Measurements from ENCODE around the gene DMBT1. TPM values are rescaled to one million over a fixed set of nuclear protein-coding genes. Genes with fewer than 3 reads are reported as not detected.
"Not testable (repeated sequence)": the region's sequence is repeated elsewhere in the genome, so short reads cannot be mapped to it uniquely, and the experiment has no call there.

DMBT1 gene
- total and polyA plus RNA-seq, 8 donors, result 0.19 to 81.1 (median 4.1) TPM; not detected in 1

DNA sequence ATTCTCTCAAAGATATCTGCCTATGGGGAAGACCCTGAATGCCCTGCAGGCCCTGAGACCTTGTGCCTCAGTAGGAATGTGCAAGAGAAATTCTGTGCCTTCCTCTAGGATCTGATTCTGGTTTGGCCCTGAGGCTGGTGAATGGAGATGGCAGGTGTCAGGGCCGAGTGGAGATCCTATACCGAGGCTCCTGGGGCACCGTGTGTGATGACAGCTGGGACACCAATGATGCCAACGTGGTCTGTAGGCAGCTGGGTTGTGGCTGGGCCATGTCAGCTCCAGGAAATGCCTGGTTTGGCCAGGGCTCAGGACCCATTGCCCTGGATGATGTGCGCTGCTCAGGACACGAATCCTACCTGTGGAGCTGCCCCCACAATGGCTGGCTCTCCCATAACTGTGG is 15.7 kb downstream of the DMBT1 start:
- no peaks in the 10 kb centered on the region for H3K4me1 ChIP-seq
- no peak overlapping the region for H3K4me3 ChIP-seq
- H3K9me3 ChIP-seq, result peaks cover 0 to 6% (median 4%) of the 10 kb centered on the region in 4 donors
- 74 to 86% (median 79%) methylated on average over 3 to 6 of the region's 6 CpGs for WGBS, 5 donors
- DNase-seq, result no peak
- H3K36me3 ChIP-seq, result no peaks in the 10 kb centered on the region
- H3K27me3 ChIP-seq, result no peaks in the 10 kb centered on the region
- no peak overlapping the region for H3K27ac ChIP-seq
- TF ChIP-seq EP300 (IDR thresholded peaks at IDR 0.05) (no peak), POLR2A (IDR thresholded peaks at IDR 0.05) (no peak)
- intact Hi-C loops (cut with DNase I; ENCODE audit: low total_unique reads), result no loop called here

DNA sequence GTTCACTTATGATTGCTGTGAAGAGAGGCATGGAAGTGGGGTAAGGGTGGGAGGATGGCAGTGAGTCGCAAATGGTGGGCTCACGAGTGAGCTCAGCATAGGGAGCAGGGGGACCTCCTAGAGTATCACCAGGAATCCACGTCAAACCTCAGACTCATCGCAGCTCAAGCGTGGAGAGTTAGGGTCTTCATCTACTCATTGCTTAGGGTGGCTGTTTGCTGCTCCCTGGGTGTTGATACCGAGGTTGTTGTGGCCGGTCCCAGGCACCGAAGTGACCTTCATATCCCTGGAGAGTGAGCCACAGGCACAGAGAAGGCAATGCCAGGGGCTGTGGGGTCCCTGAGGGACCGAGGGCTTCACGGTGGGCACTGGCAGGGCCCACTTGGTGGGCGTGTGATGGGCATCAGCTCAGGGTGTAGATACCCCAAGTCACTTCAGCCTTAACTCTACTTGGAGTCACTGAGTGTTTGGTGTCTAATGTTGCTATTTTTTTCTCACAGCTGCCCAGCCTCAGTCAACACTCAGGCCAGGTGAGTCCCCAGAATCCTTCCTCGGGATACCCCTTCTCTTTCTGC is 16.8 kb downstream of the DMBT1 start:
- WGBS, 5 donors, result 75 to 85% (median 82%) methylated on average over 9 to 12 of the region's 12 CpGs
- H3K4me3 ChIP-seq, result no peak overlapping the region
- no peaks in the 10 kb centered on the region for H3K27me3 ChIP-seq
- H3K27ac ChIP-seq, result no peak overlapping the region
- intact Hi-C loops (cut with DNase I; ENCODE audit: low total_unique reads), result no loop called here
- H3K4me1 ChIP-seq, result no peaks in the 10 kb centered on the region
- H3K9me3 ChIP-seq, result peaks cover 0 to 6% (median 4%) of the 10 kb centered on the region in 4 donors
- TF ChIP-seq POLR2AphosphoS5 (IDR thresholded peaks at IDR 0.05), result no peak
- TF ChIP-seq POLR2A (IDR thresholded peaks at IDR 0.05), result no peak
- no peak for TF ChIP-seq EP300 (IDR thresholded peaks at IDR 0.05)
- TF ChIP-seq, protein P1, sequence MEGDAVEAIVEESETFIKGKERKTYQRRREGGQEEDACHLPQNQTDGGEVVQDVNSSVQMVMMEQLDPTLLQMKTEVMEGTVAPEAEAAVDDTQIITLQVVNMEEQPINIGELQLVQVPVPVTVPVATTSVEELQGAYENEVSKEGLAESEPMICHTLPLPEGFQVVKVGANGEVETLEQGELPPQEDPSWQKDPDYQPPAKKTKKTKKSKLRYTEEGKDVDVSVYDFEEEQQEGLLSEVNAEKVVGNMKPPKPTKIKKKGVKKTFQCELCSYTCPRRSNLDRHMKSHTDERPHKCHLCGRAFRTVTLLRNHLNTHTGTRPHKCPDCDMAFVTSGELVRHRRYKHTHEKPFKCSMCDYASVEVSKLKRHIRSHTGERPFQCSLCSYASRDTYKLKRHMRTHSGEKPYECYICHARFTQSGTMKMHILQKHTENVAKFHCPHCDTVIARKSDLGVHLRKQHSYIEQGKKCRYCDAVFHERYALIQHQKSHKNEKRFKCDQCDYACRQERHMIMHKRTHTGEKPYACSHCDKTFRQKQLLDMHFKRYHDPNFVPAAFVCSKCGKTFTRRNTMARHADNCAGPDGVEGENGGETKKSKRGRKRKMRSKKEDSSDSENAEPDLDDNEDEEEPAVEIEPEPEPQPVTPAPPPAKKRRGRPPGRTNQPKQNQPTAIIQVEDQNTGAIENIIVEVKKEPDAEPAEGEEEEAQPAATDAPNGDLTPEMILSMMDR (IDR thresholded peaks at IDR 0.05), result no peak
- no peak for DNase-seq
- H3K36me3 ChIP-seq, result no peaks in the 10 kb centered on the region

DNA sequence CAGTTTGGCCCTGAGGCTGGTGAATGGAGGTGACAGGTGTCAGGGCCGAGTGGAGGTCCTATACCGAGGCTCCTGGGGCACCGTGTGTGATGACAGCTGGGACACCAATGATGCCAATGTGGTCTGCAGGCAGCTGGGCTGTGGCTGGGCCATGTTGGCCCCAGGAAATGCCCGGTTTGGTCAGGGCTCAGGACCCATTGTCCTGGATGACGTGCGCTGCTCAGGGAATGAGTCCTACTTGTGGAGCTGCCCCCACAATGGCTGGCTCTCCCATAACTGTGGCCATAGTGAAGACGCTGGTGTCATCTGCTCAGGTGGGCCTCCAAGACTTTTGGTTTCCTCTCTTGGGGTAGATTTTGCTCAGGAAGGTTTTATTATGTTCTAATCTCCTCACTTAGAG is 25.5 kb downstream of the DMBT1 start:
- H3K27me3 ChIP-seq; H3K27ac ChIP-seq; intact Hi-C loops (cut with DNase I; ENCODE audit: low total_unique reads); H3K9me3 ChIP-seq; H3K4me1 ChIP-seq; DNase-seq; H3K36me3 ChIP-seq; H3K4me3 ChIP-seq: not testable (repeated sequence)
- WGBS, 5 donors, result 83 to 92% (median 86%) methylated on average over 6 to 7 of the region's 7 CpGs

DNA sequence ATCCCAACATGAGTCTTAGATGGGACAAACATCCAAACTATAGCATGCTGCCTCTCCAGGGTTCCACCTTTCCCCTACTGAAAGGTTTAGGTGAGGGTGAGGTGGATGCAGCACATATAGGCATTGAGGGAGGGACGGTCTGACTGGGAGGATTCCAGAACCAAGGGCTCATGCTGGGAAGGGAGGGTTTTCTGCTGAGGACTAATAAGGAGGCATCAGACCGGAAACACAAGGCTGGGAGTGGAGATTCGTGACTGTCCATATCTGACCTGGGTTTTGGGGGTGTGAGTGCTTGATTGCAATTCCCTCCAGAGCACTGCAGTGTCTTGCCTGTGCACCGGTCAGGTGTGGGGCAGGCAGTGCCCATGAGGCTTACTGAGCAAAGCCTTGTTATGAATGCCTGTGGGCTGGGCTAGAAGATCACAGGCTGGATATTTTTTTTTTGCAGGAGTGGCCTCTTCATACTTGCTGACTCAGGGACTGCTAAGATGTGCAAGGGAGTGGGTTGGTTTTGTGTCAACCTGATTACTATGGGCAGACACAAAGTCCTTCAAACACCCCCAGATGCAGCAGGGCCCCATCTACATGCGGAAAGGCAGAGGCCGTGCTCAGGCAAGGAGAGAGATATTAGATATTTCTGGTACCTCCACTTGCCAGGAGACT is 26.7 kb downstream of the DMBT1 start:
- no peak overlapping the region for H3K27ac ChIP-seq
- H3K27me3 ChIP-seq, result no peaks in the 10 kb centered on the region
- TF ChIP-seq, protein P1 (IDR thresholded peaks at IDR 0.05), result no peak
- TF ChIP-seq POLR2AphosphoS5 (IDR thresholded peaks at IDR 0.05) (no peak), EP300 (IDR thresholded peaks at IDR 0.05) (no peak), POLR2A (IDR thresholded peaks at IDR 0.05) (no peak)
- WGBS, 5 donors, result 76 to 89% (median 88%) methylated on average over 6 of the region's 6 CpGs
- no peak overlapping the region for H3K4me3 ChIP-seq
- DNase-seq, result no peak
- intact Hi-C loops (cut with DNase I; ENCODE audit: low total_unique reads), result no loop called here
- H3K4me1 ChIP-seq, result no peaks in the 10 kb centered on the region
- no peaks in the 10 kb centered on the region for H3K36me3 ChIP-seq
- no peaks in the 10 kb centered on the region for H3K9me3 ChIP-seq

DNA sequence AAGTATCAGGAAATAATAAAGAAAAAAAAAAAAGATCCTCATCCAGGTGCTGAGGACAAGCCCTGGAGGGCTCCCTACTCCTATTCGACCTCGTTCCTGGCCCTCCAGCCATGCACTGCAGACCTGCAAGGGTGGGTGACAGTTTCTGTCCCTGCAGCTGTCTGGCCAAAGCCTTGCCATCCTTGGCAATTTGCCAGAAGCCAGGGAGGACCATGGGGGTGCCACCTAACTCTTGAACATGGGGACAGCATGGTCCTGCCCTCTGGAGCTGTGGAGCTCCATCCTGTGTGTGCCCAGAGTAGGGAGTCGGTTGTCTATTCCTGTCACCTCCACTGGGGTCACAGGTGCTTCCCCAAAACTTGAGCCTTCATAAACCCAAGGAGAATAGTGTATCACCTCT is 27.8 kb downstream of the DMBT1 start:
- no peaks in the 10 kb centered on the region for H3K27me3 ChIP-seq
- H3K4me3 ChIP-seq, result no peak overlapping the region
- 80 to 94% (median 86%) methylated on average over 3 of the region's 3 CpGs for WGBS, 5 donors
- H3K4me1 ChIP-seq, result no peaks in the 10 kb centered on the region
- H3K9me3 ChIP-seq, result no peaks in the 10 kb centered on the region
- TF ChIP-seq POLR2A (IDR thresholded peaks at IDR 0.05) (no peak), EP300 (IDR thresholded peaks at IDR 0.05) (no peak), POLR2AphosphoS5 (IDR thresholded peaks at IDR 0.05) (no peak)
- TF ChIP-seq, protein P1 (IDR thresholded peaks at IDR 0.05), result no peak
- intact Hi-C loops (cut with DNase I; ENCODE audit: low total_unique reads), result no loop called here
- no peak for DNase-seq
- H3K27ac ChIP-seq, result no peak overlapping the region
- H3K36me3 ChIP-seq, result no peaks in the 10 kb centered on the region

All from stomach (tissue), 9 donors.